ENCODE measurements around the gene MAP3K20.

GRCh38 chr2:173291412-173291811 is 215.8 kb downstream of the MAP3K20 start:
- TF ChIP-seq POLR2A (IDR thresholded peaks at IDR 0.05), result no peak
- no peak for TF ChIP-seq CTCF (IDR thresholded peaks at IDR 0.05)
- no peak for TF ChIP-seq EP300 (IDR thresholded peaks at IDR 0.05)
